Body of pancreas (tissue), 4 donors: ENCODE measurements around the gene IL1RAPL1.

Experiments used
- CTCF ChIP-seq, 7 experiments: fragments of 450-650 bp in 4 of 7; fragments of 200-600 bp in 3 of 7; sonication (generic) in 3 of 7; IDR thresholded peaks; one replicate each; pipeline ENCODE4 v1.5.1; 2016 to 2019; ENCODE audit warnings: antibody characterized with exemption in 7 of 7
- POLR2A ChIP-seq, 3 donors: fragments of 450-650 bp; IDR thresholded peaks; one replicate each; pipeline ENCODE4 v1.6.1; 2016; ENCODE audit warnings: antibody characterized with exemption in 3 of 3, mild to moderate bottlenecking in 2 of 3

DNA sequence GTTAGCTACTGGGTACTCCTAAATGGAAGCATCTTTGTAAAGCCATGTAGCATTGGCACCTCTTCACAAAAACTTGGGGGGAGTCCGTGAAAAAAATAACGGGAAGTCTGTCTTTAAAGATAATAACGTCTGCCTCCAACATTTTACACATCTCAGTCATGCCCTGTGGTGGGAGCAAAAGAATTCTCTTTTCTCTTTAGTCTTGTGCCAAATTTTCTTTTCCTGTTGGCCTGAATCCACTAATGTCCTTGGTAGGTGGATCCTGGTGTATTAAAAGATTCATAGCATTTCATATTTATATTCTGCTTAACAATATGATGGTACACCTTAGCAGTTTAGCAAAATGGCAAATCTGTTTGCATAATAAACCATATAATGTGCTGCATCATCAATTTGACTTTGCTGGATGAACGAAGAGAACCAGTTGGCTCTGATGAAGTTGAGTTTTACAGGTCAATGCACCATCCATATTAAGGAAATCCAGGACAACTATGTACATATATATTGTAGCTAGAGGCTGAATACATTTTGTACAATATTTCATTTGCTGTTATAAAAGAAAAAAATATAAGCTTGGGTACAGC is 881.8 kb downstream of the IL1RAPL1 start:
- TF ChIP-seq CTCF (IDR thresholded peaks at IDR 0.05) (no peak), POLR2A (IDR thresholded peaks at IDR 0.05) (no peak)
